NCI-H524 (cell line): ENCODE results near the gene ZNF521.

Experiments used
- DNase-seq, 2 experiments: peaks; one replicate each; lab custom pipeline; 2025; lab: John Stamatoyannopoulos, UW

Gene ZNF521

GRCh38 chr18:25335676-25336075 lies 16.3 kb downstream of the ZNF521 start:
- no peak for DNase-seq

GRCh38 chr18:25335062-25335461 lies 16.9 kb downstream of the ZNF521 start:
- DNase-seq, result no peak

GRCh38 chr18:25334588-25334987 lies 17.4 kb downstream of the ZNF521 start:
- no peak for DNase-seq

GRCh38 chr18:25332002-25332401 lies 20.0 kb downstream of the ZNF521 start:
- no peak for DNase-seq

- DNase-seq, result no peak
Observed at GRCh38 chr18:25329783-25330182, 22.2 kb downstream of the ZNF521 start.

- no peak for DNase-seq
Observed at GRCh38 chr18:25327584-25327983, 24.4 kb downstream of the ZNF521 start.

- no peak for DNase-seq
Observed at GRCh38 chr18:25326361-25326952, 25.5 kb downstream of the ZNF521 start.

GRCh38 chr18:25322806-25323205 lies 29.2 kb downstream of the ZNF521 start:
- DNase-seq, result no peak

- peak in 1 of 2 experiments; percentile 3 for DNase-seq
Observed at GRCh38 chr18:25316381-25317018, 35.5 kb downstream of the ZNF521 start.

- DNase-seq, result no peak
Observed at GRCh38 chr18:25314838-25315190, 37.2 kb downstream of the ZNF521 start.

- DNase-seq, result no peak
Observed at GRCh38 chr18:25314151-25314837, 37.7 kb downstream of the ZNF521 start.

- DNase-seq, result no peak
Observed at GRCh38 chr18:25313268-25313667, 38.7 kb downstream of the ZNF521 start.

- DNase-seq, result peak in 1 of 2 experiments; percentile 6
Observed at GRCh38 chr18:25310045-25310444, 41.9 kb downstream of the ZNF521 start.

- DNase-seq, result no peak
Observed at GRCh38 chr18:25308381-25308780, 43.6 kb downstream of the ZNF521 start.

GRCh38 chr18:25307192-25307591 lies 44.8 kb downstream of the ZNF521 start:
- DNase-seq, result no peak

GRCh38 chr18:25306671-25307070 lies 45.3 kb downstream of the ZNF521 start:
- no peak for DNase-seq

GRCh38 chr18:25305584-25305983 lies 46.4 kb downstream of the ZNF521 start:
- no peak for DNase-seq

GRCh38 chr18:25300492-25300891 lies 51.5 kb downstream of the ZNF521 start:
- DNase-seq, result no peak

GRCh38 chr18:25299426-25300300 lies 52.3 kb downstream of the ZNF521 start:
- no peak for DNase-seq

GRCh38 chr18:25298853-25299274 lies 53.1 kb downstream of the ZNF521 start:
- DNase-seq, result no peak

GRCh38 chr18:25295624-25296138 lies 56.3 kb downstream of the ZNF521 start:
- DNase-seq, result no peak

GRCh38 chr18:25291150-25291549 lies 60.8 kb downstream of the ZNF521 start:
- DNase-seq, result no peak
